Retinal pigment epithelial cell (primary cell): ENCODE measurements around the gene SLC25A11.

Experiments used
- DNase-seq: peaks from one replicate; pipeline ENCODE4 v3.0.0-alpha.2; 2010; ENCODE audit warnings: low read depth
- H3K4me3 ChIP-seq: 2 replicates; pipeline ENCODE4 v1.5.1; 2011; ENCODE audit warnings: mild to moderate bottlenecking, low read length, control low read depth, moderate library complexity
- CTCF ChIP-seq: conservative IDR thresholded peaks from 2 replicates; pipeline ENCODE4 v1.5.1; 2011; ENCODE audit warnings: low read depth, low read length, control low read depth, inconsistent platforms

SLC25A11 gene

GRCh38 chr17:4900231-4901107 lies 39.4 kb downstream of the SLC25A11 start:
- no peak for TF ChIP-seq CTCF
- peak overlapping the region; percentile 12 for H3K4me3 ChIP-seq
- DNase-seq = no peak

GRCh38 chr17:4899341-4900230 lies 40.3 kb downstream of the SLC25A11 start, which contains the start of gene C17orf107:
Gene C17orf107, plus strand, starts transcription at chr17:4899536. Its CDS starts 227 bp downstream, at chr17:4899763.
- peak within 1 kb of the TSS; percentile 60 for H3K4me3 ChIP-seq
- DNase-seq = no peak
- TF ChIP-seq CTCF = no peak

- H3K4me3 ChIP-seq = peak overlapping the region; percentile 20
- DNase-seq = no peak
- no peak for TF ChIP-seq CTCF
Measured at GRCh38 chr17:4898927-4899326, 40.9 kb downstream of the SLC25A11 start.

GRCh38 chr17:4898351-4898750 lies 41.5 kb downstream of the SLC25A11 start:
- DNase-seq = no peak
- TF ChIP-seq CTCF = no peak
- no peak overlapping the region for H3K4me3 ChIP-seq

GRCh38 chr17:4897785-4898184 lies 42.1 kb downstream of the SLC25A11 start:
- TF ChIP-seq CTCF = no peak
- DNase-seq = no peak
- H3K4me3 ChIP-seq = no peak overlapping the region

GRCh38 chr17:4897198-4897687 lies 42.6 kb downstream of the SLC25A11 start:
- no peak for DNase-seq
- no peak for TF ChIP-seq CTCF
- no peak overlapping the region for H3K4me3 ChIP-seq
